SU-DHL-6 (cell line): ENCODE results near the gene HIVEP3.

Source experiments
- EZH2phosphoT487 ChIP-seq: fragments of 200-600 bp; sonication (generic), shearing (Covaris generic); conservative IDR thresholded peaks from 2 replicates; pipeline ENCODE4 v1.6.1; 2018; ENCODE audit warnings: mild to moderate bottlenecking, antibody characterized with exemption, low read length, moderate library complexity, mixed read lengths
- TF ChIP-seq, protein P1 (sequence below): fragments of 200-600 bp; sonication (generic); IDR thresholded peaks from one replicate; pipeline ENCODE4 v1.5.1; 2017; ENCODE audit warnings: antibody characterized with exemption, mild to moderate bottlenecking, low read length, moderate library complexity; ENCODE audit not compliant: insufficient read depth, poor library complexity, severe bottlenecking

DNA sequence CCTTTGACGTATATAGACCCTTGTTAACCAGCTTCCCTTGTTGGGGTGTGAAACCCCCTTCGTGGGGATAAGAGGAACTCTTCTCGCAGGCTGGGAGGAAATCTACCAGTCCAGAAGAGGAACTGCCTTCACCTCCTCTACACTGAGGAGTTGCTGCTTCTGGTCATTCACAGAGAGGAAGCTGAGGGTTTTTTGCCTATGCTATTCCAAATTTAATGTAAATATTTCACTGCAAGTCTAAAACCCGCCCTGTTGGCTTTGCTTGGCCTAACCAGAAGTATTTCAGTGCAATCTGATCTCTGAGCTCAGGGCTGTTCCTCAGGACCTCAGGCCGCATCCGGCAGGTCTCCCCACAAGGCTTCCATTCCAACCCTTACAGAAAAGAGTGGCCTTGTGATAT, 150.1 kb downstream of the HIVEP3 start:
- TF ChIP-seq, protein P1, sequence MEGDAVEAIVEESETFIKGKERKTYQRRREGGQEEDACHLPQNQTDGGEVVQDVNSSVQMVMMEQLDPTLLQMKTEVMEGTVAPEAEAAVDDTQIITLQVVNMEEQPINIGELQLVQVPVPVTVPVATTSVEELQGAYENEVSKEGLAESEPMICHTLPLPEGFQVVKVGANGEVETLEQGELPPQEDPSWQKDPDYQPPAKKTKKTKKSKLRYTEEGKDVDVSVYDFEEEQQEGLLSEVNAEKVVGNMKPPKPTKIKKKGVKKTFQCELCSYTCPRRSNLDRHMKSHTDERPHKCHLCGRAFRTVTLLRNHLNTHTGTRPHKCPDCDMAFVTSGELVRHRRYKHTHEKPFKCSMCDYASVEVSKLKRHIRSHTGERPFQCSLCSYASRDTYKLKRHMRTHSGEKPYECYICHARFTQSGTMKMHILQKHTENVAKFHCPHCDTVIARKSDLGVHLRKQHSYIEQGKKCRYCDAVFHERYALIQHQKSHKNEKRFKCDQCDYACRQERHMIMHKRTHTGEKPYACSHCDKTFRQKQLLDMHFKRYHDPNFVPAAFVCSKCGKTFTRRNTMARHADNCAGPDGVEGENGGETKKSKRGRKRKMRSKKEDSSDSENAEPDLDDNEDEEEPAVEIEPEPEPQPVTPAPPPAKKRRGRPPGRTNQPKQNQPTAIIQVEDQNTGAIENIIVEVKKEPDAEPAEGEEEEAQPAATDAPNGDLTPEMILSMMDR: no peak
- TF ChIP-seq EZH2phosphoT487: no peak
